ENCODE data around the gene ETV3.

- TF ChIP-seq SIN3A (IDR thresholded peaks at IDR 0.05; ENCODE audit: low read depth): no peak
- TF ChIP-seq, protein P1, sequence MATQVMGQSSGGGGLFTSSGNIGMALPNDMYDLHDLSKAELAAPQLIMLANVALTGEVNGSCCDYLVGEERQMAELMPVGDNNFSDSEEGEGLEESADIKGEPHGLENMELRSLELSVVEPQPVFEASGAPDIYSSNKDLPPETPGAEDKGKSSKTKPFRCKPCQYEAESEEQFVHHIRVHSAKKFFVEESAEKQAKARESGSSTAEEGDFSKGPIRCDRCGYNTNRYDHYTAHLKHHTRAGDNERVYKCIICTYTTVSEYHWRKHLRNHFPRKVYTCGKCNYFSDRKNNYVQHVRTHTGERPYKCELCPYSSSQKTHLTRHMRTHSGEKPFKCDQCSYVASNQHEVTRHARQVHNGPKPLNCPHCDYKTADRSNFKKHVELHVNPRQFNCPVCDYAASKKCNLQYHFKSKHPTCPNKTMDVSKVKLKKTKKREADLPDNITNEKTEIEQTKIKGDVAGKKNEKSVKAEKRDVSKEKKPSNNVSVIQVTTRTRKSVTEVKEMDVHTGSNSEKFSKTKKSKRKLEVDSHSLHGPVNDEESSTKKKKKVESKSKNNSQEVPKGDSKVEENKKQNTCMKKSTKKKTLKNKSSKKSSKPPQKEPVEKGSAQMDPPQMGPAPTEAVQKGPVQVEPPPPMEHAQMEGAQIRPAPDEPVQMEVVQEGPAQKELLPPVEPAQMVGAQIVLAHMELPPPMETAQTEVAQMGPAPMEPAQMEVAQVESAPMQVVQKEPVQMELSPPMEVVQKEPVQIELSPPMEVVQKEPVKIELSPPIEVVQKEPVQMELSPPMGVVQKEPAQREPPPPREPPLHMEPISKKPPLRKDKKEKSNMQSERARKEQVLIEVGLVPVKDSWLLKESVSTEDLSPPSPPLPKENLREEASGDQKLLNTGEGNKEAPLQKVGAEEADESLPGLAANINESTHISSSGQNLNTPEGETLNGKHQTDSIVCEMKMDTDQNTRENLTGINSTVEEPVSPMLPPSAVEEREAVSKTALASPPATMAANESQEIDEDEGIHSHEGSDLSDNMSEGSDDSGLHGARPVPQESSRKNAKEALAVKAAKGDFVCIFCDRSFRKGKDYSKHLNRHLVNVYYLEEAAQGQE (IDR thresholded peaks at IDR 0.05; ENCODE audit: low read depth): no peak
- TF ChIP-seq POLR2A (IDR thresholded peaks at IDR 0.05; ENCODE audit: borderline replicate concordance, extremely low read depth, insufficient read depth, insufficient read length): no peak
- TF ChIP-seq, protein P2, sequence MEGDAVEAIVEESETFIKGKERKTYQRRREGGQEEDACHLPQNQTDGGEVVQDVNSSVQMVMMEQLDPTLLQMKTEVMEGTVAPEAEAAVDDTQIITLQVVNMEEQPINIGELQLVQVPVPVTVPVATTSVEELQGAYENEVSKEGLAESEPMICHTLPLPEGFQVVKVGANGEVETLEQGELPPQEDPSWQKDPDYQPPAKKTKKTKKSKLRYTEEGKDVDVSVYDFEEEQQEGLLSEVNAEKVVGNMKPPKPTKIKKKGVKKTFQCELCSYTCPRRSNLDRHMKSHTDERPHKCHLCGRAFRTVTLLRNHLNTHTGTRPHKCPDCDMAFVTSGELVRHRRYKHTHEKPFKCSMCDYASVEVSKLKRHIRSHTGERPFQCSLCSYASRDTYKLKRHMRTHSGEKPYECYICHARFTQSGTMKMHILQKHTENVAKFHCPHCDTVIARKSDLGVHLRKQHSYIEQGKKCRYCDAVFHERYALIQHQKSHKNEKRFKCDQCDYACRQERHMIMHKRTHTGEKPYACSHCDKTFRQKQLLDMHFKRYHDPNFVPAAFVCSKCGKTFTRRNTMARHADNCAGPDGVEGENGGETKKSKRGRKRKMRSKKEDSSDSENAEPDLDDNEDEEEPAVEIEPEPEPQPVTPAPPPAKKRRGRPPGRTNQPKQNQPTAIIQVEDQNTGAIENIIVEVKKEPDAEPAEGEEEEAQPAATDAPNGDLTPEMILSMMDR (IDR thresholded peaks at IDR 0.05 in 2 of 3, conservative IDR thresholded peaks at IDR 0.05 in 1 of 3; ENCODE audit: borderline replicate concordance in 1 of 3, insufficient read depth in 1 of 3, low read depth in 2 of 3, low read length in 2 of 3): no peak
- TF ChIP-seq YY1 (IDR thresholded peaks at IDR 0.05; ENCODE audit: extremely low read depth, insufficient replicate concordance, low read depth, low read length): no peak
- no peak for TF ChIP-seq EZH2 (IDR thresholded peaks at IDR 0.05)
- no peak for TF ChIP-seq POLR2AphosphoS5 (IDR thresholded peaks at IDR 0.05; ENCODE audit: low read depth, low read length)
- TF ChIP-seq ZNF274 (IDR thresholded peaks at IDR 0.05; ENCODE audit: low read depth, low read length): no peak
- TF ChIP-seq ZFX (IDR thresholded peaks at IDR 0.05): no peak
- no peak for TF ChIP-seq EGR1 (IDR thresholded peaks at IDR 0.05; ENCODE audit: low read depth)
- TF ChIP-seq RAD21 (IDR thresholded peaks at IDR 0.05; ENCODE audit: low read depth): no peak
- TF ChIP-seq EZH2phosphoT487 (IDR thresholded peaks at IDR 0.05; ENCODE audit: borderline replicate concordance): no peak
- no peak for TF ChIP-seq CBX3 (IDR thresholded peaks at IDR 0.05; ENCODE audit: low read depth)
- TF ChIP-seq FOSL1 (IDR thresholded peaks at IDR 0.05; ENCODE audit: low read depth): no peak
Measured at GRCh38 chr1:157087030-157087429, 51.2 kb downstream of the ETV3 start.
